ENCODE measurements around the gene R3HCC1L. TPM values are rescaled to one million over a fixed set of nuclear protein-coding genes. Genes with fewer than 3 reads are reported as not detected.
A peak's percentile ranks its signal among the peaks of the same experiment; 100 is the strongest.
"Not testable (repeated sequence)": the region's sequence is repeated elsewhere in the genome, so short reads cannot be mapped to it uniquely, and the experiment has no call there.

R3HCC1L gene
- total RNA-seq, 4 donors from 2014 or later: 12.1 to 23.6 (median 16.7) TPM

GRCh38 chr10:98134117-98134430 lies 383 bp upstream of the R3HCC1L start:
- no peak for DNase-seq (ENCODE audit: low spot score in 2 of 2)
- TF ChIP-seq POLR2A (IDR thresholded peaks at IDR 0.05): no peak
- TF ChIP-seq CTCF (IDR thresholded peaks at IDR 0.05): no peak
- intact Hi-C loops (cut with DNase I; ENCODE audit: low total_unique reads): no loop called here

GRCh38 chr10:98135222-98135899 lies 904 bp downstream of the R3HCC1L start:
- TF ChIP-seq CTCF (IDR thresholded peaks at IDR 0.05) (no peak), POLR2A (IDR thresholded peaks at IDR 0.05) (no peak)
- intact Hi-C loops (cut with DNase I; ENCODE audit: low total_unique reads): no loop called here
- DNase-seq (ENCODE audit: low spot score in 2 of 2): peak in 1 of 2 donors; percentile 24
- peak overlapping the region; percentile 96 for H3K4me3 ChIP-seq (ENCODE audit: low read depth, poor library complexity, severe bottlenecking)
- 9 to 14% methylated on average over 13 of the region's 13 CpGs for WGBS, 2 donors

More at GRCh38 chr10:98134117-98134430, 383 bp upstream of the R3HCC1L start:
- peak overlapping the region; percentile 96 for H3K4me3 ChIP-seq (ENCODE audit: low read depth, poor library complexity, severe bottlenecking)
- 38 to 47% methylated on average over 5 of the region's 5 CpGs for WGBS, 2 donors

GRCh38 chr10:98136775-98137174 lies 2.3 kb downstream of the R3HCC1L start:
- H3K4me3 ChIP-seq (ENCODE audit: low read depth, poor library complexity, severe bottlenecking); DNase-seq (ENCODE audit: low spot score in 2 of 2); intact Hi-C loops (cut with DNase I; ENCODE audit: low total_unique reads): not testable (repeated sequence)
- 95% methylated on average over 16 of the region's 16 CpGs for WGBS, 2 donors

GRCh38 chr10:98138031-98138430 lies 3.6 kb downstream of the R3HCC1L start:
- no peak overlapping the region for H3K4me3 ChIP-seq (ENCODE audit: low read depth, poor library complexity, severe bottlenecking)
- intact Hi-C loops (cut with DNase I; ENCODE audit: low total_unique reads): no loop called here
- TF ChIP-seq CTCF (IDR thresholded peaks at IDR 0.05) (no peak), POLR2A (IDR thresholded peaks at IDR 0.05) (no peak)
- no peak for DNase-seq (ENCODE audit: low spot score in 2 of 2)

GRCh38 chr10:98139431-98139830 lies 5.0 kb downstream of the R3HCC1L start:
- TF ChIP-seq CTCF (IDR thresholded peaks at IDR 0.05): no peak
- no peak for TF ChIP-seq POLR2A (IDR thresholded peaks at IDR 0.05)
- WGBS, 2 donors: 80 to 87% methylated on average over 3 of the region's 3 CpGs
- intact Hi-C loops (cut with DNase I; ENCODE audit: low total_unique reads): no loop called here
- DNase-seq (ENCODE audit: low spot score in 2 of 2): no peak
- no peak overlapping the region for H3K4me3 ChIP-seq (ENCODE audit: low read depth, poor library complexity, severe bottlenecking)

- no peak overlapping the region for H3K4me3 ChIP-seq (ENCODE audit: low read depth, poor library complexity, severe bottlenecking)
- no peak for DNase-seq (ENCODE audit: low spot score in 2 of 2)
- TF ChIP-seq CTCF (IDR thresholded peaks at IDR 0.05) (no peak), POLR2A (IDR thresholded peaks at IDR 0.05) (no peak)
- intact Hi-C loops (cut with DNase I; ENCODE audit: low total_unique reads): no loop called here
Observed at GRCh38 chr10:98141484-98142073, 7.1 kb downstream of the R3HCC1L start.

All from lower leg skin (tissue), 4 donors.